IMR-90 (cell line): ENCODE data around the gene NEO1. TPM values are rescaled to one million over a fixed set of nuclear protein-coding genes. Genes with fewer than 3 reads are reported as not detected.

Experiments
- ATAC-seq: fragments of 200-7000 bp; cut with Tn5 transposase; 2 replicates; pipeline ENCODE4 v1.9.1; 2020; ENCODE audit warnings: low read depth, mild to moderate bottlenecking, moderate library complexity
- BruUV-seq: library from RNA; stranded (reverse); fragments of 400-500 nt; replicated peaks from 2 replicates; lab custom pipeline; 2021; lab: Mats Ljungman, UMichigan
- CTCF ChIA-PET: fragments of 300-600 bp; formaldehyde crosslinking; extraction: SDS; loops from one replicate; lab custom pipeline; 2021; ENCODE audit warnings: antibody characterized with exemption; lab: Yijun Ruan, JAX
- POLR2A ChIA-PET: fragments of 300-600 bp; sonication (Branson Sonifier 250); formaldehyde crosslinking; loops from one replicate; lab custom pipeline; 2022; ENCODE audit warnings: antibody characterized with exemption; ENCODE audit not compliant: unreplicated experiment; lab: Charles Lee
- DNase-seq: peaks from one replicate; pipeline ENCODE4 v3.0.0; 2013
- H2AFZ ChIP-seq: replicated peaks from 2 replicates; pipeline ENCODE3; 2013; ENCODE audit warnings: low read length, mild to moderate bottlenecking; ENCODE audit not compliant: poor library complexity
- H2AK5ac ChIP-seq: 2 replicates; pipeline ENCODE4 v1.6.1; 2013; ENCODE audit warnings: low read depth, low read length, inconsistent platforms
- H2AK9ac ChIP-seq: replicated peaks from 2 replicates; pipeline ENCODE3; 2013; ENCODE audit warnings: mild to moderate bottlenecking, low read depth, low read length, moderate library complexity; ENCODE audit not compliant: poor library complexity
- H2BK120ac ChIP-seq: 2 replicates; pipeline ENCODE4 v1.6.1; 2013; ENCODE audit warnings: low read depth, low read length, inconsistent platforms
- H2BK15ac ChIP-seq: 3 replicates; pipeline ENCODE4 v1.6.1; 2013; ENCODE audit warnings: low read depth, low read length, inconsistent platforms
- H2BK20ac ChIP-seq: 2 replicates; pipeline ENCODE4 v1.6.1; 2013; ENCODE audit warnings: low read depth, mild to moderate bottlenecking, inconsistent platforms, low read length, moderate library complexity
- H2BK5ac ChIP-seq: 2 replicates; pipeline ENCODE4 v1.6.1; 2013; ENCODE audit warnings: mild to moderate bottlenecking, low read depth, low read length, inconsistent platforms; ENCODE audit not compliant: poor library complexity, severe bottlenecking
- H3K14ac ChIP-seq: replicated peaks from 2 replicates; pipeline ENCODE4 v1.6.1; 2013; ENCODE audit warnings: low read depth, low read length, inconsistent platforms
- H3K18ac ChIP-seq: 2 replicates; pipeline ENCODE4 v1.6.1; 2013; ENCODE audit warnings: low read depth, low read length, control low read depth
- H3K23ac ChIP-seq: 2 replicates; pipeline ENCODE4 v1.6.1; 2013; ENCODE audit warnings: low read depth, low read length, inconsistent platforms
- H3K27ac ChIP-seq: 2 replicates; pipeline ENCODE4 v1.5.1; 2013; ENCODE audit warnings: mild to moderate bottlenecking, control low read depth, low read length; ENCODE audit not compliant: insufficient read depth
- H3K27me3 ChIP-seq: 2 replicates; pipeline ENCODE4 v1.6.1; 2013; ENCODE audit warnings: low read length; ENCODE audit not compliant: control insufficient read depth, insufficient read depth
- H3K36me3 ChIP-seq: 2 replicates; pipeline ENCODE4 v1.6.1; 2013; ENCODE audit warnings: low read length, mixed read lengths; ENCODE audit not compliant: control insufficient read depth, insufficient read depth
- H3K4ac ChIP-seq: 2 replicates; pipeline ENCODE4 v1.6.1; 2013; ENCODE audit warnings: low read depth, low read length, inconsistent platforms
- H3K4me1 ChIP-seq: 2 replicates; pipeline ENCODE4 v1.6.1; 2013; ENCODE audit warnings: low read length, mixed read lengths; ENCODE audit not compliant: control insufficient read depth, insufficient read depth
- H3K4me2 ChIP-seq: 2 replicates; pipeline ENCODE4 v1.6.1; 2013; ENCODE audit warnings: low read depth, mild to moderate bottlenecking, control low read depth, low read length, moderate library complexity
- H3K4me3 ChIP-seq: 2 replicates; pipeline ENCODE4 v1.5.1; 2013; ENCODE audit warnings: low read depth, mild to moderate bottlenecking, control low read depth, low read length, moderate library complexity; ENCODE audit not compliant: insufficient read depth
- H3K56ac ChIP-seq: 2 replicates; pipeline ENCODE4 v1.6.1; 2013; ENCODE audit warnings: low read length, inconsistent platforms; ENCODE audit not compliant: insufficient read depth; ENCODE audit errors: extremely low read depth
- H3K79me1 ChIP-seq, 2 experiments: 2 replicates each; pipeline ENCODE4 v1.6.1; 2013; ENCODE audit warnings: low read length in 2 of 2, inconsistent platforms in 1 of 2, low read depth in 1 of 2
- H3K9ac ChIP-seq: 2 replicates; pipeline ENCODE4 v1.6.1; 2013; ENCODE audit warnings: low read depth, low read length, control low read depth
- H3K9me1 ChIP-seq: 2 replicates; pipeline ENCODE4 v1.6.1; 2013; ENCODE audit warnings: low read length, inconsistent platforms; ENCODE audit not compliant: insufficient read depth
- H3K9me3 ChIP-seq: 2 replicates; pipeline ENCODE4 v1.6.1; 2013; ENCODE audit warnings: low read length; ENCODE audit not compliant: control insufficient read depth, insufficient read depth
- H4K20me1 ChIP-seq: 2 replicates; pipeline ENCODE4 v1.6.1; 2013; ENCODE audit warnings: low read length, inconsistent platforms; ENCODE audit not compliant: insufficient read depth
- H4K5ac ChIP-seq: 2 replicates; pipeline ENCODE4 v1.6.1; 2013; ENCODE audit warnings: mild to moderate bottlenecking, low read depth, low read length, control low read depth
- H4K8ac ChIP-seq, 2 experiments: 2 replicates each; pipeline ENCODE4 v1.6.1; 2013; ENCODE audit warnings: low read depth in 2 of 2, low read length in 2 of 2, control low read depth in 1 of 2, inconsistent platforms in 1 of 2
- H4K91ac ChIP-seq: 2 replicates; pipeline ENCODE4 v1.6.1; 2013; ENCODE audit warnings: low read depth, low read length, inconsistent platforms; ENCODE audit not compliant: insufficient read depth
- BHLHE40 ChIP-seq: fragments of 150-350 bp; IDR thresholded peaks from 2 replicates; pipeline ENCODE4 v1.6.1; 2016; ENCODE audit warnings: mild to moderate bottlenecking, low read depth, low read length
- NFE2L2 ChIP-seq: fragments of 150-350 bp; IDR thresholded peaks from 2 replicates; pipeline ENCODE4 v1.6.1; 2016; ENCODE audit warnings: low read depth, mild to moderate bottlenecking, low read length
- POLR2A ChIP-seq: IDR thresholded peaks from 2 replicates; pipeline ENCODE4 v1.6.1; 2012; ENCODE audit warnings: mild to moderate bottlenecking, low read depth, low read length
- RAD21 ChIP-seq: IDR thresholded peaks from 2 replicates; pipeline ENCODE4 v1.6.1; 2012; ENCODE audit warnings: low read length, improper control_type of control experiment
- RCOR1 ChIP-seq: IDR thresholded peaks from 2 replicates; pipeline ENCODE4 v1.6.1; 2012; ENCODE audit warnings: mild to moderate bottlenecking, low read length, improper control_type of control experiment; ENCODE audit not compliant: insufficient replicate concordance
- RFX5 ChIP-seq: IDR thresholded peaks from 2 replicates; pipeline ENCODE4 v1.8.0; 2012; ENCODE audit warnings: low read depth, mild to moderate bottlenecking, low read length, moderate library complexity
- USF2 ChIP-seq: fragments of 150-350 bp; IDR thresholded peaks from 2 replicates; pipeline ENCODE4 v1.6.1; 2017; ENCODE audit warnings: mild to moderate bottlenecking, antibody characterized with exemption, low read length, low read depth
- WGBS, 2 experiments: methylation state at CpG; one replicate each; pipeline versions ENCODE4 v1.1.5 to v1.1.7; 2013; ENCODE audit warnings: missing lambda C conversion rate in 2 of 2; ENCODE audit not compliant: insufficient read length in 1 of 2; ENCODE audit errors: extremely low coverage in 2 of 2; 5-methylcytosine and 5-hydroxymethylcytosine counted together
- dilution Hi-C: fragments of 300-500 bp; cut with HindIII; formaldehyde crosslinking; loops from one replicate; pipeline ENCODE4 v1.14.3; 2018; ENCODE audit warnings: low sequenced_read_pairs; ENCODE audit not compliant: unreplicated experiment
- in situ Hi-C: fragments of 300-500 bp; cut with MboI; formaldehyde crosslinking; loops from 3 replicates; pipeline ENCODE4 v1.14.3; 2019; ENCODE audit warnings: low sequenced_read_pairs, inconsistent platforms, mixed read lengths
- intact Hi-C: fragments of 100-400 bp; cut with micrococcal nuclease; formaldehyde crosslinking; loops from 2 replicates; pipeline ENCODE4 v1.10.0; 2022
- polyA plus RNA-seq, 3 experiments: library from polyadenylated mRNA; depleted of rRNA; stranded (reverse); fragments of >200 nt; gene quantifications; 2 replicates each; pipeline ENCODE4 v1.2.3, GENCODE V29; 2012; ENCODE audit warnings: low replicate concordance in 1 of 3
- total RNA-seq: library from RNA; depleted of rRNA; stranded (reverse); fragments of >200 nt; gene quantifications from 2 replicates; pipeline ENCODE4 v1.2.3, GENCODE V29; 2012

NEO1 gene
- total and polyA plus RNA-seq, 2 of the 4 experiments (the other 2 are of a cell fraction) = 16.3 to 18.5 TPM

DNA sequence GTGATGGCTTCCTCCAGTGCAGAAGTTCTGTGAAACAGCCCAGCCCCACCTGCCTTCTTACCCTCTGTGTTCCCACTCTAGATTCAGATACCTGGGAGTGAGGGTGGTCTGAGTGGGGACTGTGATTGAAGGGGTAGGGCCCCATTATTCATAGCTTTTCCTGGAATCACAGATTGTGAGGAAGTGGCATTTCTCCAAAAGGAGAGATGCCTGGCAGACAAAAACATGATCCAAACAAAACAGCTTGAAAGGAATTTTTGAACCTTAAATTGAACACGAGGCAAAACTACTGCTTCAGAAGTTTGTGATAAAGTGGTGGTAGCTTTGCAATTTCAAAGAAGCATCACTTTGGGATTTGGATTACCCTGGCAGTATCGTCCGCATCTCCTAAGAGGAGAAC is 29.2 kb upstream of the NEO1 start:
- DNase-seq = no peak
- no peak overlapping the region for H3K9ac ChIP-seq
- peak overlapping the region; percentile 61; the same call in 1 of the 2 replicates for H4K91ac ChIP-seq
- H3K9me3 ChIP-seq = no peaks in the 10 kb centered on the region
- H4K20me1 ChIP-seq = no peaks in the 10 kb centered on the region
- H3K36me3 ChIP-seq = no peaks in the 10 kb centered on the region
- peak overlapping the region in 1 of 2 experiments; percentile 66; a peak in 2 of 4 replicates for H4K8ac ChIP-seq
- H3K4me1 ChIP-seq = peaks cover 15% of the 10 kb centered on the region
- peak overlapping the region; percentile 83 for H2BK120ac ChIP-seq
- BruUV-seq = no TSS peak
- intact Hi-C loops (no loop called here), dilution Hi-C loops (no loop called here), in situ Hi-C loops (no loop called here)
- no peak overlapping the region for H3K27ac ChIP-seq
- peak overlapping the region; percentile 67 for H3K4ac ChIP-seq
- no peak overlapping the region for H2BK5ac ChIP-seq
- peak overlapping the region; percentile 70; the same call in 1 of the 2 replicates for H3K14ac ChIP-seq
- H2AK9ac ChIP-seq = no peak overlapping the region
- 0 out of 2 replicates have a peak, but pooled peaks cover 3% of the 10 kb centered on the region for H3K27me3 ChIP-seq
- CTCF ChIA-PET = no interaction called here
- H2AK5ac ChIP-seq = peak overlapping the region; percentile 8; the same call in 1 of the 2 replicates
- TF ChIP-seq RCOR1 (no peak), BHLHE40 (no peak), RAD21 (no peak), RFX5 (no peak), NFE2L2 (no peak), POLR2A (no peak), USF2 (no peak)
- no peak for ATAC-seq
- H3K4me3 ChIP-seq = no peak overlapping the region
- H2AFZ ChIP-seq = no peak overlapping the region
- POLR2A ChIA-PET = no interaction called here
- no peaks in the 10 kb centered on the region for H3K79me1 ChIP-seq
- H3K23ac ChIP-seq = no peak overlapping the region
- peak overlapping the region; percentile 79; the same call in 1 of the 3 replicates for H2BK15ac ChIP-seq
- H4K5ac ChIP-seq = no peak overlapping the region; the same call in 1 of the 2 replicates
- peaks cover 9% of the 10 kb centered on the region for H3K9me1 ChIP-seq
- no peak overlapping the region for H3K56ac ChIP-seq
- H3K18ac ChIP-seq = peak overlapping the region; percentile 36; the same call in 1 of the 2 replicates
- H2BK20ac ChIP-seq = peak overlapping the region; percentile 69
- no peak overlapping the region for H3K4me2 ChIP-seq
- no CpG with 5 or more reads among the region's 3 CpGs for WGBS, 2 experiments
